ENCODE data around the gene GRIP2. TPM values are rescaled to one million over a fixed set of nuclear protein-coding genes. Genes with fewer than 3 reads are reported as not detected.

GRIP2 gene
- total RNA-seq, 1 donor from 2014 or later: 3.3 TPM

DNA sequence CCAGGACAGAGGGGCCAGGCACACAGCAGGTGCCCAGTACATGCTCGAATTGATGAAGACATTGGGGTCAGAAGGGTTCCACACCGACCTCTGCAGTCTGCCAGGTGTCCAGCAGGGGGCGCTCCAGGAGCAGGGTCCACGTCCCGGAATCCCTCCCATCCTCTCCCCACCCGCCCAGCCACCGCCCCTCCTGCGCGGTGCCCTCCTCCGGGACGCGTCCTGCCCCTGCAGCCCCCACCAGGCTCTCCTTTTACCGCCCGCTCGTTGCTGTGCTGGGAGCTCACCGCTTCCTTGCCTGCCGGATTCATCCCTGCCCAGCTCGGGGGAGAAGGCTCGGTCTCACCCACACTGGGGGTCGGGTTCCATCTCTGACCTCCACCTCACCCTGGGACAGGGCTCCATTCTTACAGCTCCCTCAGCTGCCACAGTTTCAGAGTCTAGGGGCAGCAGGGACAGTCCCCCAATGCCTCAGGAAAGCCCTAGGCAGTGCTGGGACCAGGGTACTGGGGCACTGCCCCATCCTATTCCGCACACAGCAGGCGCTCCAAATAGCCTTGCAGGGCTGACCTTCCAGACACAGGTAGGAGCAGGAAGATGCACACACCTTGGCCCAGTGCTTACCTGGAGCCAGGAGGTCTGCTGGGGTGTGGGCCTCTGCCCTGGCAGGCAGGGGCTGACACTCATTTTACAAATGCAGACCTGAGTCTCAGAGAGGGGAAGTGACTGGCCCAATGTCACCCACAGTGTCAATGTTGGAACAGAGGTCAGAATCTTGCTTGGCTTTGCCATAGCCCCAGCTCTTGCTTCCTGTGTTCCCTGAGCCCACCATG lies 31.0 kb downstream of the GRIP2 start:
- peak overlapping the region; percentile 77 for H2AFZ ChIP-seq (ENCODE audit: low read depth, low read length)
- no peaks in the 10 kb centered on the region for H3K27me3 ChIP-seq (ENCODE audit: insufficient read depth, low read length)
- no peaks in the 10 kb centered on the region for H3K36me3 Mint-ChIP-seq (ENCODE audit: low read depth, unreplicated experiment)
- peaks cover 40% of the 10 kb centered on the region for H3K27me3 Mint-ChIP-seq (ENCODE audit: low read depth, unreplicated experiment)
- no peaks in the 10 kb centered on the region for H3K4me1 Mint-ChIP-seq (ENCODE audit: low read depth, unreplicated experiment)
- FAIRE-seq (no peak), DNase-seq (ENCODE audit: low read depth) (no peak)
- H4K20me1 ChIP-seq (ENCODE audit: insufficient read depth, low read length): no peaks in the 10 kb centered on the region
- H3K79me2 ChIP-seq (ENCODE audit: insufficient read depth, low read length): no peaks in the 10 kb centered on the region
- H3K27ac Mint-ChIP-seq (ENCODE audit: unreplicated experiment): no peak overlapping the region
- no peaks in the 10 kb centered on the region for H3K9me3 Mint-ChIP-seq (ENCODE audit: unreplicated experiment)
- H3K4me1 ChIP-seq (ENCODE audit: insufficient read depth, low read length): no peaks in the 10 kb centered on the region
- peak overlapping the region; percentile 73 for H3K4me2 ChIP-seq (ENCODE audit: low read length)
- no peak overlapping the region for H3K4me3 Mint-ChIP-seq (ENCODE audit: unreplicated experiment)
- H3K27ac ChIP-seq (ENCODE audit: low read depth, low read length): no peak overlapping the region
- TF ChIP-seq, protein P1, sequence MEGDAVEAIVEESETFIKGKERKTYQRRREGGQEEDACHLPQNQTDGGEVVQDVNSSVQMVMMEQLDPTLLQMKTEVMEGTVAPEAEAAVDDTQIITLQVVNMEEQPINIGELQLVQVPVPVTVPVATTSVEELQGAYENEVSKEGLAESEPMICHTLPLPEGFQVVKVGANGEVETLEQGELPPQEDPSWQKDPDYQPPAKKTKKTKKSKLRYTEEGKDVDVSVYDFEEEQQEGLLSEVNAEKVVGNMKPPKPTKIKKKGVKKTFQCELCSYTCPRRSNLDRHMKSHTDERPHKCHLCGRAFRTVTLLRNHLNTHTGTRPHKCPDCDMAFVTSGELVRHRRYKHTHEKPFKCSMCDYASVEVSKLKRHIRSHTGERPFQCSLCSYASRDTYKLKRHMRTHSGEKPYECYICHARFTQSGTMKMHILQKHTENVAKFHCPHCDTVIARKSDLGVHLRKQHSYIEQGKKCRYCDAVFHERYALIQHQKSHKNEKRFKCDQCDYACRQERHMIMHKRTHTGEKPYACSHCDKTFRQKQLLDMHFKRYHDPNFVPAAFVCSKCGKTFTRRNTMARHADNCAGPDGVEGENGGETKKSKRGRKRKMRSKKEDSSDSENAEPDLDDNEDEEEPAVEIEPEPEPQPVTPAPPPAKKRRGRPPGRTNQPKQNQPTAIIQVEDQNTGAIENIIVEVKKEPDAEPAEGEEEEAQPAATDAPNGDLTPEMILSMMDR (IDR thresholded peaks at IDR 0.05; ENCODE audit: insufficient read depth, low read depth, low read length): peak; percentile 65
- TF ChIP-seq EZH2 (IDR thresholded peaks at IDR 0.05; ENCODE audit: insufficient read depth, low read length): no peak
- no peaks in the 10 kb centered on the region for H3K9me3 ChIP-seq (ENCODE audit: insufficient read depth, low read depth, low read length)
- no peak overlapping the region for H3K9ac ChIP-seq (ENCODE audit: low read length)
- no peaks in the 10 kb centered on the region for H3K36me3 ChIP-seq (ENCODE audit: insufficient read depth, low read length)
- H3K4me3 ChIP-seq (ENCODE audit: insufficient read depth, low read depth, low read length): no peak overlapping the region

DNA sequence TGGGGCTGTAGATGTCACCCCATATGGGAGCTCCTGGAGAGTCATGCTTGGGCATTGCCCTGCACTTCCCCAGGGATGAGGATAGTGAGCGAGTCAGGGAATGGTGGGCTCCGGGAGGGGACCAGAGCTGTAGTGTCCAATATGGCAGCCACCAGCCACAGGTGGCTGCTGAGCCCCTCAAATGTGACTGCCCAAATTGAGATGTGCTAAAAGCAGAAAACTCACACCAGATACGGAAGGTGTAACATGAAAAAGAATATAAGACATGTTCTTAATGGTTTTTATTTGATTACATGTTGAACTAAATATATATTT lies 31.7 kb downstream of the GRIP2 start:
- H3K4me1 Mint-ChIP-seq (ENCODE audit: low read depth, unreplicated experiment): no peaks in the 10 kb centered on the region
- H3K27ac Mint-ChIP-seq (ENCODE audit: unreplicated experiment): no peak overlapping the region
- FAIRE-seq: no peak

More for the DNA sequence above, 31.7 kb downstream of the GRIP2 start:
- Mint-ChIP-seq H3K4me3 (ENCODE audit: unreplicated experiment) (no peak overlapping the region), H3K27me3 (ENCODE audit: low read depth, unreplicated experiment) (peaks cover 38% of the 10 kb centered on the region), H3K36me3 (ENCODE audit: low read depth, unreplicated experiment) (no peaks in the 10 kb centered on the region), H3K9me3 (ENCODE audit: unreplicated experiment) (peaks cover 2% of the 10 kb centered on the region)
- TF ChIP-seq, protein P1 (IDR thresholded peaks at IDR 0.05; ENCODE audit: insufficient read depth, low read depth, low read length): no peak
- TF ChIP-seq EZH2 (IDR thresholded peaks at IDR 0.05; ENCODE audit: insufficient read depth, low read length): no peak
- no peaks in the 10 kb centered on the region for H3K4me1 ChIP-seq (ENCODE audit: insufficient read depth, low read length)
- DNase-seq (ENCODE audit: low read depth): no peak
- H4K20me1 ChIP-seq (ENCODE audit: insufficient read depth, low read length): no peaks in the 10 kb centered on the region
- H3K4me3 ChIP-seq (ENCODE audit: insufficient read depth, low read depth, low read length): no peak overlapping the region
- H3K4me2 ChIP-seq (ENCODE audit: low read length): no peak overlapping the region
- H3K27ac ChIP-seq (ENCODE audit: low read depth, low read length): no peak overlapping the region
- no peaks in the 10 kb centered on the region for H3K36me3 ChIP-seq (ENCODE audit: insufficient read depth, low read length)
- no peak overlapping the region for H3K9ac ChIP-seq (ENCODE audit: low read length)
- no peaks in the 10 kb centered on the region for H3K79me2 ChIP-seq (ENCODE audit: insufficient read depth, low read length)
- no peaks in the 10 kb centered on the region for H3K27me3 ChIP-seq (ENCODE audit: insufficient read depth, low read length)
- no peaks in the 10 kb centered on the region for H3K9me3 ChIP-seq (ENCODE audit: insufficient read depth, low read depth, low read length)
- H2AFZ ChIP-seq (ENCODE audit: low read depth, low read length): no peak overlapping the region

All from astrocyte (in vitro differentiated cells and primary cell).